HG03354 (cell line): ENCODE measurements around the gene TRAF1.
A peak's percentile ranks its signal among the peaks of the same experiment; 100 is the strongest.

Experiments
- ATAC-seq: cut with Tn5 transposase; IDR thresholded peaks from one replicate; pipeline ENCODE4 v1.9.1; 2021; ENCODE audit warnings: mild to moderate bottlenecking; ENCODE audit not compliant: unreplicated experiment, poor library complexity, severe bottlenecking

Gene TRAF1

GRCh38 chr9:120925535-120926396 is 830 bp downstream of the TRAF1 start:
- ATAC-seq = peak; percentile 44

GRCh38 chr9:120924698-120925534 is 1.7 kb downstream of the TRAF1 start:
- ATAC-seq = no peak

- ATAC-seq = no peak
Observed at GRCh38 chr9:120923620-120924328, 2.8 kb downstream of the TRAF1 start.

GRCh38 chr9:120922404-120923195 is 4.0 kb downstream of the TRAF1 start:
- no peak for ATAC-seq

GRCh38 chr9:120921661-120922181 is 4.9 kb downstream of the TRAF1 start:
- no peak for ATAC-seq

- peak; percentile 38 for ATAC-seq
Observed at GRCh38 chr9:120920806-120921178, 5.8 kb downstream of the TRAF1 start.

- ATAC-seq = no peak
Observed at GRCh38 chr9:120919843-120920805, 6.5 kb downstream of the TRAF1 start.

GRCh38 chr9:120918931-120919842 is 7.4 kb downstream of the TRAF1 start:
- ATAC-seq = no peak

- ATAC-seq = no peak
Observed at GRCh38 chr9:120917929-120918762, 8.4 kb downstream of the TRAF1 start.

- ATAC-seq = no peak
Observed at GRCh38 chr9:120916991-120917880, 9.4 kb downstream of the TRAF1 start.

- ATAC-seq = no peak
Observed at GRCh38 chr9:120916588-120916987, 10.0 kb downstream of the TRAF1 start.

GRCh38 chr9:120915854-120916470 is 10.6 kb downstream of the TRAF1 start:
- ATAC-seq = no peak

- ATAC-seq = no peak
Observed at GRCh38 chr9:120914953-120915352, 11.6 kb downstream of the TRAF1 start.

GRCh38 chr9:120914396-120914795 is 12.2 kb downstream of the TRAF1 start:
- ATAC-seq = no peak

- ATAC-seq = no peak
Observed at GRCh38 chr9:120913647-120914264, 12.8 kb downstream of the TRAF1 start.
